Left ventricle myocardium superior (tissue), 1 donor: ENCODE measurements around the gene PPP1R12C. TPM values are rescaled to one million over a fixed set of nuclear protein-coding genes. Genes with fewer than 3 reads are reported as not detected.
"Not testable (repeated sequence)": the region's sequence is repeated elsewhere in the genome, so short reads cannot be mapped to it uniquely, and the experiment has no call there.

Experiments
- ATAC-seq: fragments of 200-7000 bp; cut with Tn5 transposase; one replicate; pipeline ENCODE4 v1.9.1; 2020; ENCODE audit warnings: mild to moderate bottlenecking, moderate library complexity
- DNase-seq: peaks from one replicate; pipeline ENCODE4 v3.0.0-alpha.2; 2020
- intact Hi-C: fragments of 100-400 bp; cut with micrococcal nuclease; formaldehyde crosslinking; loops from one replicate; pipeline ENCODE4 v1.11.0; 2022
- long read RNA-seq: library from polyadenylated mRNA; unstranded; transcript quantifications from one replicate; pipeline ENCODE4 v2.0.0, GENCODE V29; 2021
- total RNA-seq: library from RNA; stranded (reverse); fragmentation: NEBNext Ultra II Directional; extraction: Animal tissue kit (Norgen Biotek cat#: 25700); gene quantifications from one replicate; pipeline ENCODE4 v1.2.1, GENCODE V29; 2021
- donor health status: DM: no; HTN: yes; CAD: no; lungs with severe emphysema.

Gene PPP1R12C
- total RNA-seq, result 141 TPM
- long read RNA-seq, transcript PPP1R12C-201 (22 exons, 2,924 nt), result major isoform, 8 of 181 reads
- long read RNA-seq, transcript PPP1R12C-209 (22 exons, 2,269 nt), result minor isoform, 5 of 181 reads
- long read RNA-seq, partial matches to known transcripts, result 112 of 181 reads
- long read RNA-seq, other reads (novel, unspliced or antisense), result 56 of 181 reads

- peak; percentile 65 for DNase-seq
- intact Hi-C loops, result no loop called here
- ATAC-seq, result no peak
Observed at GRCh38 chr19:55116859-55117662, at the start of gene PPP1R12C. Gene PPP1R12C (minus strand): TSS chr19:55117637. CDS start chr19:55117543, 94 bp downstream.

GRCh38 chr19:55166530-55167268 is 49.3 kb upstream of the PPP1R12C start, which contains the start of gene DNAAF3:
Gene DNAAF3 (minus strand): TSS chr19:55166613. CDS start chr19:55166413, 200 bp downstream.
- DNase-seq (peak; percentile 94), ATAC-seq (peak; percentile 96)
- intact Hi-C loops, result no loop called here

GRCh38 chr19:55165952-55166529 is 48.6 kb upstream of the PPP1R12C start:
- intact Hi-C loops, result no loop called here
- peak; percentile 73 for DNase-seq
- peak; percentile 77 for ATAC-seq

- intact Hi-C loops, result no loop called here
- DNase-seq (no peak), ATAC-seq (no peak)
Observed at GRCh38 chr19:55161571-55162322, 44.3 kb upstream of the PPP1R12C start.

GRCh38 chr19:55160986-55161365 is 43.5 kb upstream of the PPP1R12C start:
- intact Hi-C loops, result no loop called here
- ATAC-seq (no peak), DNase-seq (no peak)

DNA sequence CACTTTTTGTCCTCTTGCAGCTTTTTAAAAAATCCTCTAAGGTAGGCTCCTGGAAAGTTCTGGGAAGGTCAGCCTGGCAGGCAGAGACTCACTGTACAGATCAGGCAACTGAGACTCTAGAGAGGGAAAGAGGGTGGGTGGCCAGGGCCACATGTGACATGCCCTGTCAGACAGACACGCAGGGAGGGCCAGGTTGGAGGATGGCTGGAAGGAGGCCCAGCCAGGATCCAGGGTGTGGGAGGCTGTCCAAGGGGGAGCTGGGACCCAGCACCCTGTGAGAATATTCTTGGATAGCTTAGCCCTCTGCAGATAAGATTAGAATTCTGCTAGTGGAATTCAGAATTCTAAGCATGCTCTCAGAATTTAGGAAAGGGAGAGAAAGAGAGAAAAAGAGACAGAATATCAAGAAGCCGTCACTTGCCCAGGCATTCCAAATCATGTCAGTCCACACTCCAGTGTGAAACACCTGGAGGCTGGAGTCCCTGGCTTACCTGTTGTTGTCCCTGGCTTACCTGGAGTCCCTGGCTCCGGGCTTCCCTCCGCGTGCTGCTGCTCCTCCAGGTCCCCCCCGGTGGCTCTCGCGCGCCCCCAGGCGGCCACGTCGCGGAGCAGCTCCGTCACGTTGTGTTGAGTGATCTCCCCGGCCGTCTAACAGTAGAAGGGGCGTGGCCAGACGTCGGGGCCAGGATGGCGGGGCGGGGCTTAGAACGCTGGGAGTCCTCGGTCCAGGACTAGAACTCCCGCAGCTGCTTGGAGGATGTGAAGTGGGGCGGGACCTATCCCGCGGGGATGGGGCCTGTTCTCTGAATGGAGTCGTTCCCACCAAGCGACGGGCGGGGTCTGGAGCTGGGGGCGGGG is 42.9 kb upstream of the PPP1R12C start:
- intact Hi-C loops, result no loop called here
- ATAC-seq (peak; percentile 49), DNase-seq (peak; percentile 91)

- intact Hi-C loops, result no loop called here
- peak; percentile 90 for DNase-seq
- ATAC-seq, result peak; percentile 69
Observed at GRCh38 chr19:55158848-55159749, 41.7 kb upstream of the PPP1R12C start.

GRCh38 chr19:55158423-55158822 is 41.0 kb upstream of the PPP1R12C start:
- intact Hi-C loops, result no loop called here
- DNase-seq (no peak), ATAC-seq (peak; percentile 1)

DNA sequence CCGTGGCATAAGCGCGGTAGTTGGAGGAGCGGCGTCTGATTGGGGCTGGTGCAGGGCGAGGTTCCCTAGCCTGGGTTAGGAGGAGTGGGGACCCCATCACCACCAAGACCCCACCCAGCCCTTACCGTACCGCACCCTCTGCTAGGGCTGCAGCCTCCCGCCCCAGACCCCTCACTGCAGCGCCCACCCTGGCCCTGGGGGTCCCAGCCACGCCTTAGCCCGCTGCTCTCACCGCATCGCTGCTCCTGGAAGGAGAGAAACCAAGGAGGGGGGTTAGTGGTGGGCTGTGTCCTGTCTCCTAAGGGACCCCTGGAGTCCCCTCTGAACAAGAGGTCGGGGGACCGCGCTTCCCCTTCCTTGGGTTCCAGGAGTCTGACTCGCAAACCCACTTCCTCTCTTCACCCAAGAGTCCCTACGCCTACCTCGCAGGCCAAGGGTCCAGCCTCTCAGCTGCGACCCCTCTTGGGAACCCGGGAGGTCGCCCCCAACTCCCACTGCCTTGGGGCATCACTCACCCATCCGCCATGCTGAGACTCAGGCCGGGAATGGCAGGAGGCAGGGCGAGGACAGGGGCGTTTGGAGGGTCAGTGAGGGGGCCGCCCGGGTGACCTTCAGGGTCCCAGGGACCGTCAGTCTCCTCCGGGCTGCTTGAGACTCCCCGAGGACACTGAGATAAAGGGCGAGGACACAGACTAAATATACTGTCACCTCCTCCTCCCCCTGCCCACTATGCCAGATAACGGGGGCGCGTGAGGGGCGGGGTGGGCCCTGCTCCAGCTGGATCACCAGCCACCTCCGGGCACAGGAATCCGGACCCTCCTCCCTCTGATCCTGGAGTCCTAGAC is 39.8 kb upstream of the PPP1R12C start, which contains the start of gene TNNI3:
Gene TNNI3 (minus strand): TSS at position 669 of the 845 bp plus-strand sequence. CDS start 143 bp downstream, at position 526.
- intact Hi-C loops, result no loop called here
- DNase-seq (peak; percentile 86), ATAC-seq (peak; percentile 63)

- ATAC-seq (peak; percentile 36), DNase-seq (peak; percentile 81)
- intact Hi-C loops, result no loop called here
Observed at GRCh38 chr19:55156202-55157063, 39.0 kb upstream of the PPP1R12C start.

DNA sequence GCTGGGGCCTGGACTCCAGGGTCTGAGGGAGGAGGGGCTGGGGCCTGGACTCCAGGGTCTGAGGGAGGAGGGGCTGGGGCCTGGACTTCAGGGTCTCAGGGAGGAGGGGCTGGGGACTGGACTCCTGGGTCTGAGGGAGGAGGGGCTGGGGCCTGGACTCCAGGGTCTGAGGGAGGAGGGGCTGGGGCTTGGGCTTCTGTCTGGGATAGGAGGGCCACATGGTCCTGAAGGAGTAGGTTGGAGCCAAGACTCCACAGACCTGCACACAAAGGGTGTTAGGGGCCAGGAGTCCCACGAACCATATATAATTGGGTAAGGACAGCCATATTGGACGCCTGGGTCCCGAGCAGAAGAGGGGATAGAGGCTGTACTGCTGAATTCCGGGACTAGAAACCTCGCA is 38.3 kb upstream of the PPP1R12C start:
- ATAC-seq, result not testable (repeated sequence)

GRCh38 chr19:55153652-55154264 is 36.3 kb upstream of the PPP1R12C start:
- intact Hi-C loops, result no loop called here
- no peak for DNase-seq
- ATAC-seq, result no peak

More for the DNA sequence above, 38.3 kb upstream of the PPP1R12C start:
- DNase-seq, intact Hi-C loops: not testable (repeated sequence)

DNA sequence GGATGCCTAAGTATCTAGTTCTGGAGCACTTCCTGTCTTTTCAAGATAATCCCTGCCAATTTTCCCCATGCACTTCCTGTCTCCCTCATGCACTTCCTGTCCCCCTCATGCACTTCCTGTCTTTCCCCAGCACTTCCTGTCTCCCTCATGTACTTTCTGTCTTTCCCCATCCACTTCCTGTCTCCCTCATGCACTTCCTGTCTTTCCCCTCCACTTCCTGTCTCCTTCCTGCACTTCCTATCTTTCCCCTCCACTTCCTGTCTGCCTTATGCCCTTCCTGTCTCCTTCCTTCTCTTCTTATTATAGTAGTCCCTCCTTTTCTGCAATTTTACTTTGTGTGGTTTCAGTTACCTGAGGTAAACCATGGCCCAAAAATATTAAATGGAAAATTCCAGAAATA is 34.6 kb upstream of the PPP1R12C start:
- ATAC-seq, result no peak
- intact Hi-C loops, result no loop called here
- DNase-seq, result no peak
